Breast epithelium (tissue), 4 donors: ENCODE data around the gene SIVA1. TPM values are rescaled to one million over a fixed set of nuclear protein-coding genes. Genes with fewer than 3 reads are reported as not detected.

Experiments
- DNase-seq, 2 donors: peaks; one replicate each; pipeline ENCODE4 v3.0.0-alpha.2; 2019; ENCODE audit warnings: low spot score in 2 of 2
- H3K27ac ChIP-seq, 2 donors: fragments of 200-600 bp; sonication (generic) in 1 of 2; one replicate each; pipeline ENCODE4 v1.5.1; 2016 to 2019; ENCODE audit warnings: mild to moderate bottlenecking in 1 of 2
- H3K27me3 ChIP-seq, 2 donors: fragments of 200-600 bp; sonication (generic) in 1 of 2; one replicate each; pipeline versions ENCODE4 v1.5.1 to v1.6.0; 2017 to 2019; ENCODE audit warnings: control low read depth in 1 of 2, mild to moderate bottlenecking in 1 of 2
- H3K36me3 ChIP-seq: fragments of 200-600 bp; one replicate; pipeline ENCODE4 v1.5.1; 2019
- H3K4me1 ChIP-seq, 2 donors: fragments of 200-600 bp; sonication (generic); one replicate each; pipeline ENCODE4 v1.5.1; 2016 to 2019; ENCODE audit warnings: control low read depth in 1 of 2
- H3K4me3 ChIP-seq, 3 donors: fragments of 200-600 bp; sonication (generic); 1 replicate in 2 of 3; 2 replicates in 1 of 3; pipeline ENCODE4 v1.5.1; 2016 to 2019; ENCODE audit warnings: mild to moderate bottlenecking in 3 of 3, moderate library complexity in 2 of 3
- H3K9me3 ChIP-seq, 2 donors: fragments of 200-600 bp; sonication (generic) in 1 of 2; one replicate each; pipeline ENCODE4 v1.5.1; 2016 to 2019; ENCODE audit warnings: control low read depth in 1 of 2
- POLR2A ChIP-seq: fragments of 450-650 bp; IDR thresholded peaks from one replicate; pipeline ENCODE4 v1.6.1; 2016; ENCODE audit warnings: antibody characterized with exemption, mild to moderate bottlenecking, moderate library complexity
- POLR2AphosphoS5 ChIP-seq, 3 donors: sonication (generic); formaldehyde crosslinking; IDR thresholded peaks; one replicate each; pipeline ENCODE4 v1.6.1; 2017; ENCODE audit warnings: antibody characterized with exemption in 3 of 3
- intact Hi-C: fragments of 100-400 bp; cut with DNase I; formaldehyde crosslinking; loops from one replicate; pipeline ENCODE4 v1.15.1; 2023; ENCODE audit warnings: low total_unique reads
- total RNA-seq, 3 donors: library from RNA; depleted of rRNA; stranded (reverse); fragments of >200 nt; gene quantifications; one replicate each; pipeline ENCODE4 v1.1.0, GENCODE V29; 2016
- TF ChIP-seq, protein P1 (sequence below), 3 donors: fragments of 450-650 bp; IDR thresholded peaks; one replicate each; pipeline ENCODE4 v1.5.1; 2016 to 2017; ENCODE audit warnings: antibody characterized with exemption in 3 of 3, mild to moderate bottlenecking in 3 of 3, moderate library complexity in 3 of 3

The SIVA1 gene
- total RNA-seq, 3 donors from 2014 or later: 181 to 225 (median 223) TPM

DNA sequence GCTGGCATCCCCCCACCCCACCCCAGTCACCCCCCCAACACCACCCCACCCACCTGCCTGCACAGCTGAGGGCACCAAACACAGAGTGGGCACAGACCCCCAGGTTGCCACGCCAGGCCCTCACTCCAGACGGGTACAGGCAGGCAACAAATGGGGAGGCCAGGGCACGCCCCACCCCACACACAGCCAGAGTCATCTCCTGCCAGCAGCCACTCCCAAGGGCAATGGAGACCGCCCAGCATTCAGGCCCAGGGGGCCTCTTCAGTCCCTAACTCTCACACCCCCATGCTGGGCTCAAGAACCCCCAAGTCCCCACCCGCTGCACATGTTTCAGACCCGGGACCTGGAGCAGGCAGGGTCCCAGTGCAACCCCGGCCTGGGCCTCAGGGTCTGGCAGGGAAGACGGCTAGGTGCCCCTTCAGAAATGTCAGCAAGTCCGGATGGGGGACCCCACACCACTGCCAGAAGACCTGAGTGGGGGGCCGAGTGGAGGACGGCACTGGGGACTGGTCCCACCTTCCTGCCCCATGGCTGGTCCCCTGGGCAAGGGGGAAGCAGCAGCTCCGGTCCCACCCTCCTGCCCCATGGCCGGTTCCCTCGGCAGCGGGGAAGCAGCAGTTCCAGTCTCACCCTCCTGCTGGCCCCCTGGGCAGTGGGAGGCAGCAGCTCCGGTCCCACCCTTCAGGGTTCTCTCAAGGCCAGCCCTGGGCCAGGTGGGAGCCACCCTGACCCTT is 30.7 kb downstream of the SIVA1 start:
- Histone ChIP-seq H3K27ac (no peak overlapping the region), H3K4me3 (no peak overlapping the region), H3K27me3 (no peaks in the 10 kb centered on the region), H3K9me3 (no peaks in the 10 kb centered on the region), H3K4me1 (peaks cover 21 to 32% of the 10 kb centered on the region in 2 donors), H3K36me3 (no peaks in the 10 kb centered on the region)
- no peak for DNase-seq
- TF ChIP-seq, protein P1, sequence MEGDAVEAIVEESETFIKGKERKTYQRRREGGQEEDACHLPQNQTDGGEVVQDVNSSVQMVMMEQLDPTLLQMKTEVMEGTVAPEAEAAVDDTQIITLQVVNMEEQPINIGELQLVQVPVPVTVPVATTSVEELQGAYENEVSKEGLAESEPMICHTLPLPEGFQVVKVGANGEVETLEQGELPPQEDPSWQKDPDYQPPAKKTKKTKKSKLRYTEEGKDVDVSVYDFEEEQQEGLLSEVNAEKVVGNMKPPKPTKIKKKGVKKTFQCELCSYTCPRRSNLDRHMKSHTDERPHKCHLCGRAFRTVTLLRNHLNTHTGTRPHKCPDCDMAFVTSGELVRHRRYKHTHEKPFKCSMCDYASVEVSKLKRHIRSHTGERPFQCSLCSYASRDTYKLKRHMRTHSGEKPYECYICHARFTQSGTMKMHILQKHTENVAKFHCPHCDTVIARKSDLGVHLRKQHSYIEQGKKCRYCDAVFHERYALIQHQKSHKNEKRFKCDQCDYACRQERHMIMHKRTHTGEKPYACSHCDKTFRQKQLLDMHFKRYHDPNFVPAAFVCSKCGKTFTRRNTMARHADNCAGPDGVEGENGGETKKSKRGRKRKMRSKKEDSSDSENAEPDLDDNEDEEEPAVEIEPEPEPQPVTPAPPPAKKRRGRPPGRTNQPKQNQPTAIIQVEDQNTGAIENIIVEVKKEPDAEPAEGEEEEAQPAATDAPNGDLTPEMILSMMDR (IDR thresholded peaks at IDR 0.05): no peak
- TF ChIP-seq POLR2A: no peak
- intact Hi-C loops: no loop called here

DNA sequence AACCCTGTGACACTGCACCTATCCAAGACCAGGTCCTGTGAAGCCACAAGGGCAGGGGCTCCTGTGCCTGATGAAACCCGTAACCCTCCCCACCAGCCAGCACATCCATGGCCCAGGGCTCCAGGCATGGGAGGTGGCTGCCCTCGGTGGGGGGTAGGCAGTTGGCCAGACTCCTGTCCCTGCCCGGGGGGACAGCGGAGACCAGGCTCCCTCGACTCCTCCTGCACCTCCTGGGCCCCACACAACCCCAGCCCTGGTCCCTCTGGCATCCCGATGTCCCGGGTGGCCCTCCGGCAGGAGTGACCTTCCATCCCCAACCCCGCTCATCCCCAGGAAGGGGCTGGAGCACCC is 31.2 kb downstream of the SIVA1 start:
- Histone ChIP-seq H3K27ac (peak overlapping the region; percentile 54 to 73), H3K27me3 (no peaks in the 10 kb centered on the region), H3K36me3 (no peaks in the 10 kb centered on the region), H3K9me3 (no peaks in the 10 kb centered on the region), H3K4me1 (peaks cover 27 to 33% of the 10 kb centered on the region in 2 donors), H3K4me3 (no peak overlapping the region)
- intact Hi-C loops: no loop called here
- DNase-seq: no peak
- TF ChIP-seq, protein P1 (IDR thresholded peaks at IDR 0.05): no peak
- TF ChIP-seq POLR2A: no peak
- TF ChIP-seq POLR2AphosphoS5 (IDR thresholded peaks at IDR 0.05): no peak

DNA sequence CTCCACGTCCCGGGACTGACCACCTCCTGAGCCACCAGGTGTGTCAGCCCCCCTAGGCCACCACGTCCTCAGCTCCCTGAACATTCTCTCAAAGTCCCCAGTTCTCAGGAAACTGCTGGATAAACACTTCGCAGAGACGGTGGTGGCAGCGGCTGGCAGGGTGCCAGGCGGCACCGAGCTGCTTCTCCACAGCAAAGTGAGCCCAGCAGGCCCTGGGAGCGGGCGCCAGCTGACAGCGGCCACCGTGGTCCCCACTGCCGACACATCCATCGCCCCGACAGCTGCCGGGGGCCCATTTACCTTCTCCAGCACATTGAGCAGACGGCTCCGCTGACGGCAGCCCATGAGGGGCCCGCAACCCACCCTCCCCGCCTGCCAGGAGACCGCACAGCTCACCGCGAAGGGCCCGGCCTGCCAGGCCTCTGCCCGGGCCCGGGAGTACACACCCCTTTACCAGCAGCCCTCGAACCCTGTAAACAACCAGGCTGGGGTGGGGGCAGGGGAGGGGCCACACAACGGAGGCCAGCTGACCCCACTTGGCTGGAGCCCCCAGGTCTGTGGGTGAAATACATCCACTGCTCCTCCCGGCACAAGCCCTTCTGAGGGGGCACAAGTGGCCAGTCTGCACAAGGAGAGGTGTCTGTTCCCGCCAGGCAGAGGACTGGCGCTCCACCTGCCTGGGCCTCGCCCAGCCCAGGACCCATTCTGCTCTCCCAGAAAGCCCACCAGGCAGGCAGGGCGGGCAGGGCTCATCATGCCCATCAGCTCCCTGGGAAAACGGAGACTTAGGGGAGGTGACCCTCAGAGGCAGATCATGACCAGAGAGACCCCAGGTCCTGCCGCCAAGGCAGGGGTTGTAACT is 32.1 kb downstream of the SIVA1 start:
- Histone ChIP-seq H3K27me3 (no peaks in the 10 kb centered on the region), H3K4me1 (peaks cover 27 to 37% of the 10 kb centered on the region in 2 donors), H3K27ac (peak overlapping the region; percentile 54 to 73), H3K36me3 (no peaks in the 10 kb centered on the region), H3K4me3 (peak overlapping the region in 1 of 3 donors; percentile 25), H3K9me3 (no peaks in the 10 kb centered on the region)
- DNase-seq: no peak
- no peak for TF ChIP-seq POLR2AphosphoS5 (IDR thresholded peaks at IDR 0.05)
- TF ChIP-seq, protein P1 (IDR thresholded peaks at IDR 0.05): no peak
- no peak for TF ChIP-seq POLR2A
- intact Hi-C loops: no loop called here

DNA sequence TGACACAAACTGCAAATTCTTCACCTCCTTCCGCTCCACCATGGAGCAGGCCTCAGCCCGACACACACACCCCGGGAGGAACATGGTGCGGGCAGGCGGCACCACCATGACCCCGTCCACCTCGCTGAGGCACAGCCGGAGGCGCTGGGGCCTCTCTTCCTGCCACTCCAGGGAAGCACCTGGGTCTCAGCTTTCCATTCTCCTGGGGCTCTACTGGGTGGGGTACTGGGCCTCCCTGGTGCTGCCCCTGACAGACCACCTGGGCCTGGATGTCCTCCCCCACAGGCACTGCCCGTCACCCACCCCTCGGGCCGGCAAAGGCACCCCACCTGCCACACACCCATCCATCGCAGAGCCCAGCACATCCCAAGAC is 32.7 kb downstream of the SIVA1 start:
- peaks cover 27 to 39% of the 10 kb centered on the region in 2 donors for H3K4me1 ChIP-seq
- H3K4me3 ChIP-seq: no peak overlapping the region
- no peaks in the 10 kb centered on the region for H3K36me3 ChIP-seq
- no peak for DNase-seq
- peak overlapping the region; percentile 54 to 73 for H3K27ac ChIP-seq
- TF ChIP-seq POLR2A: no peak
- TF ChIP-seq, protein P1 (IDR thresholded peaks at IDR 0.05): no peak
- TF ChIP-seq POLR2AphosphoS5 (IDR thresholded peaks at IDR 0.05): no peak
- H3K27me3 ChIP-seq: no peaks in the 10 kb centered on the region
- intact Hi-C loops: no loop called here
- no peaks in the 10 kb centered on the region for H3K9me3 ChIP-seq

DNA sequence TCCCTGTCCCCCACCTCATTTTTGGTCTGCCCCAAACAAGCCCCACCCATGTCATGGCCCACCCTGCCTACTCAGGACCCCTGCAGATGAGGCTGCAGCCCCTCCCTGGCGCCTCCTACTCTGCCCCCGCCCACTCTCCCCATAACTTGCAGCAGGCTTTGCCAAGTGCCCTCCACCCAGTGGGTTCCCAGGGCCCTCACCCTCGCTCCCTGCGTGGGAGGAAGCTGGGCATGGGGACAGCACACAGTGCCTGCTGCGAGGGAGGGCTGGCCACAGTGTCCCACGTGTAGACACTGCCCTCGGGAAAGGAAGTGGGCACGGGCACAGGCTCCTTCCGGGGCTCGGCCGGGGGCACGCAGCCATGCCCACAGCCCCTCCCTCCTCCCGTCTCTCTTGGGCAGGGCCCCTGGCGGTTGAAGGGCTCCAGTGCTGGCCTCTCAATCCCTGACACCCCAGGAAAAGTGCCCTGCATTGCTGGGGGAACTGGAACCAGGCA is 33.2 kb downstream of the SIVA1 start:
- TF ChIP-seq POLR2A: no peak
- no peak for TF ChIP-seq POLR2AphosphoS5 (IDR thresholded peaks at IDR 0.05)
- TF ChIP-seq, protein P1 (IDR thresholded peaks at IDR 0.05): no peak
- no peaks in the 10 kb centered on the region for H3K9me3 ChIP-seq
- DNase-seq: no peak
- peaks cover 27 to 39% of the 10 kb centered on the region in 2 donors for H3K4me1 ChIP-seq
- no peak overlapping the region for H3K4me3 ChIP-seq
- intact Hi-C loops: no loop called here
- peak overlapping the region; percentile 54 to 73 for H3K27ac ChIP-seq
- no peaks in the 10 kb centered on the region for H3K36me3 ChIP-seq
- H3K27me3 ChIP-seq: no peaks in the 10 kb centered on the region
